ENCODE data around the gene COBL.

COBL gene

GRCh38 chr7:51289623-51290303, 26.8 kb downstream of the COBL start:
- H3K36me3 ChIP-seq (ENCODE audit: control insufficient read depth, insufficient read depth, low read length) = no peaks in the 10 kb centered on the region
- H3K9me3 ChIP-seq (ENCODE audit: control insufficient read depth, low read length) = no peaks in the 10 kb centered on the region
- WGBS, 2 experiments (ENCODE audit: insufficient coverage in 2 of 2) = 95 to 100% methylated on average over 3 of the region's 4 CpGs
- H3K4me3 ChIP-seq (ENCODE audit: extremely low read depth, insufficient read depth, low read length, poor library complexity, severe bottlenecking) = no peak overlapping the region
- H3K4me1 ChIP-seq (ENCODE audit: control insufficient read depth, insufficient read depth, low read length, poor library complexity, severe bottlenecking) = peaks cover 17% of the 10 kb centered on the region
- H3K27ac ChIP-seq (ENCODE audit: low read depth, low read length, severe bottlenecking) = no peak overlapping the region

GRCh38 chr7:51288896-51289622, 27.6 kb downstream of the COBL start:
- H3K4me1 ChIP-seq (ENCODE audit: control insufficient read depth, insufficient read depth, low read length, poor library complexity, severe bottlenecking) = peaks cover 17% of the 10 kb centered on the region
- no peaks in the 10 kb centered on the region for H3K36me3 ChIP-seq (ENCODE audit: control insufficient read depth, insufficient read depth, low read length)
- WGBS, 2 experiments (ENCODE audit: insufficient coverage in 2 of 2) = 64 to 73% methylated on average over 6 of the region's 7 CpGs
- H3K9me3 ChIP-seq (ENCODE audit: control insufficient read depth, low read length) = no peaks in the 10 kb centered on the region
- H3K4me3 ChIP-seq (ENCODE audit: extremely low read depth, insufficient read depth, low read length, poor library complexity, severe bottlenecking) = no peak overlapping the region
- no peak overlapping the region for H3K27ac ChIP-seq (ENCODE audit: low read depth, low read length, severe bottlenecking)

- Histone ChIP-seq H3K4me1 (ENCODE audit: control insufficient read depth, insufficient read depth, low read length, poor library complexity, severe bottlenecking) (peaks cover 14% of the 10 kb centered on the region), H3K4me3 (ENCODE audit: extremely low read depth, insufficient read depth, low read length, poor library complexity, severe bottlenecking) (no peak overlapping the region), H3K9me3 (ENCODE audit: control insufficient read depth, low read length) (no peaks in the 10 kb centered on the region), H3K27ac (ENCODE audit: low read depth, low read length, severe bottlenecking) (no peak overlapping the region), H3K36me3 (ENCODE audit: control insufficient read depth, insufficient read depth, low read length) (no peaks in the 10 kb centered on the region)
- WGBS, 2 experiments (ENCODE audit: insufficient coverage in 2 of 2) = no CpG with 5 or more reads among the region's 1 CpG
Observed at GRCh38 chr7:51286401-51286800, 30.2 kb downstream of the COBL start.

GRCh38 chr7:51280156-51280555, 36.5 kb downstream of the COBL start:
- 79 to 96% methylated on average over 2 of the region's 3 CpGs for WGBS, 2 experiments (ENCODE audit: insufficient coverage in 2 of 2)
- no peak overlapping the region for H3K27ac ChIP-seq (ENCODE audit: low read depth, low read length, severe bottlenecking)
- H3K4me3 ChIP-seq (ENCODE audit: extremely low read depth, insufficient read depth, low read length, poor library complexity, severe bottlenecking) = no peak overlapping the region
- no peaks in the 10 kb centered on the region for H3K9me3 ChIP-seq (ENCODE audit: control insufficient read depth, low read length)
- peaks cover 3% of the 10 kb centered on the region for H3K4me1 ChIP-seq (ENCODE audit: control insufficient read depth, insufficient read depth, low read length, poor library complexity, severe bottlenecking)
- H3K36me3 ChIP-seq (ENCODE audit: control insufficient read depth, insufficient read depth, low read length) = no peaks in the 10 kb centered on the region

GRCh38 chr7:51279391-51280023, 37.1 kb downstream of the COBL start:
- H3K27ac ChIP-seq (ENCODE audit: low read depth, low read length, severe bottlenecking) = no peak overlapping the region
- H3K4me3 ChIP-seq (ENCODE audit: extremely low read depth, insufficient read depth, low read length, poor library complexity, severe bottlenecking) = no peak overlapping the region
- 94 to 98% methylated on average over 5 to 6 of the region's 6 CpGs for WGBS, 2 experiments (ENCODE audit: insufficient coverage in 2 of 2)
- H3K9me3 ChIP-seq (ENCODE audit: control insufficient read depth, low read length) = no peaks in the 10 kb centered on the region
- peaks cover 3% of the 10 kb centered on the region for H3K4me1 ChIP-seq (ENCODE audit: control insufficient read depth, insufficient read depth, low read length, poor library complexity, severe bottlenecking)
- no peaks in the 10 kb centered on the region for H3K36me3 ChIP-seq (ENCODE audit: control insufficient read depth, insufficient read depth, low read length)

- peaks cover 3% of the 10 kb centered on the region for H3K4me1 ChIP-seq (ENCODE audit: control insufficient read depth, insufficient read depth, low read length, poor library complexity, severe bottlenecking)
- H3K27ac ChIP-seq (ENCODE audit: low read depth, low read length, severe bottlenecking) = no peak overlapping the region
- H3K36me3 ChIP-seq (ENCODE audit: control insufficient read depth, insufficient read depth, low read length) = no peaks in the 10 kb centered on the region
- 83 to 84% methylated on average over 2 to 6 of the region's 6 CpGs for WGBS, 2 experiments (ENCODE audit: insufficient coverage in 2 of 2)
- no peak overlapping the region for H3K4me3 ChIP-seq (ENCODE audit: extremely low read depth, insufficient read depth, low read length, poor library complexity, severe bottlenecking)
- no peaks in the 10 kb centered on the region for H3K9me3 ChIP-seq (ENCODE audit: control insufficient read depth, low read length)
Observed at GRCh38 chr7:51278797-51279196, 37.8 kb downstream of the COBL start.

- Histone ChIP-seq H3K27ac (ENCODE audit: low read depth, low read length, severe bottlenecking) (no peak overlapping the region), H3K4me3 (ENCODE audit: extremely low read depth, insufficient read depth, low read length, poor library complexity, severe bottlenecking) (no peak overlapping the region), H3K36me3 (ENCODE audit: control insufficient read depth, insufficient read depth, low read length) (no peaks in the 10 kb centered on the region), H3K9me3 (ENCODE audit: control insufficient read depth, low read length) (no peaks in the 10 kb centered on the region), H3K4me1 (ENCODE audit: control insufficient read depth, insufficient read depth, low read length, poor library complexity, severe bottlenecking) (peaks cover 3% of the 10 kb centered on the region)
- WGBS, 2 experiments (ENCODE audit: insufficient coverage in 2 of 2) = 95 to 96% methylated on average over 4 to 5 of the region's 5 CpGs
Observed at GRCh38 chr7:51276967-51277366, 39.6 kb downstream of the COBL start.

- peak overlapping the region; percentile 47 for H3K27ac ChIP-seq (ENCODE audit: low read depth, low read length, severe bottlenecking)
- WGBS, 2 experiments (ENCODE audit: insufficient coverage in 2 of 2) = 86 to 92% methylated on average over 5 of the region's 7 CpGs
- H3K36me3 ChIP-seq (ENCODE audit: control insufficient read depth, insufficient read depth, low read length) = no peaks in the 10 kb centered on the region
- H3K4me3 ChIP-seq (ENCODE audit: extremely low read depth, insufficient read depth, low read length, poor library complexity, severe bottlenecking) = no peak overlapping the region
- H3K4me1 ChIP-seq (ENCODE audit: control insufficient read depth, insufficient read depth, low read length, poor library complexity, severe bottlenecking) = peaks cover 3% of the 10 kb centered on the region
- H3K9me3 ChIP-seq (ENCODE audit: control insufficient read depth, low read length) = no peaks in the 10 kb centered on the region
Observed at GRCh38 chr7:51276091-51276605, 40.5 kb downstream of the COBL start.

- Histone ChIP-seq H3K27ac (ENCODE audit: low read depth, low read length, severe bottlenecking) (peak overlapping the region; percentile 47), H3K4me1 (ENCODE audit: control insufficient read depth, insufficient read depth, low read length, poor library complexity, severe bottlenecking) (peaks cover 3% of the 10 kb centered on the region), H3K9me3 (ENCODE audit: control insufficient read depth, low read length) (no peaks in the 10 kb centered on the region), H3K4me3 (ENCODE audit: extremely low read depth, insufficient read depth, low read length, poor library complexity, severe bottlenecking) (no peak overlapping the region), H3K36me3 (ENCODE audit: control insufficient read depth, insufficient read depth, low read length) (no peaks in the 10 kb centered on the region)
- 66 to 89% methylated on average over 3 to 5 of the region's 9 CpGs for WGBS, 2 experiments (ENCODE audit: insufficient coverage in 2 of 2)
Observed at GRCh38 chr7:51275532-51275931, 41.1 kb downstream of the COBL start.

GRCh38 chr7:51274955-51275354, 41.7 kb downstream of the COBL start:
- Histone ChIP-seq H3K4me3 (ENCODE audit: extremely low read depth, insufficient read depth, low read length, poor library complexity, severe bottlenecking) (no peak overlapping the region), H3K27ac (ENCODE audit: low read depth, low read length, severe bottlenecking) (peak overlapping the region; percentile 23), H3K9me3 (ENCODE audit: control insufficient read depth, low read length) (no peaks in the 10 kb centered on the region), H3K36me3 (ENCODE audit: control insufficient read depth, insufficient read depth, low read length) (no peaks in the 10 kb centered on the region), H3K4me1 (ENCODE audit: control insufficient read depth, insufficient read depth, low read length, poor library complexity, severe bottlenecking) (peaks cover 3% of the 10 kb centered on the region)
- WGBS, 2 experiments (ENCODE audit: insufficient coverage in 2 of 2) = 88 to 93% methylated on average over 7 of the region's 7 CpGs
